ENCODE results near the gene CD164L2.

CD164L2 gene

GRCh38 chr1:27341525-27342252, 41.4 kb downstream of the CD164L2 start, which contains the start of gene SYTL1 (continued):
- 0 out of 2 replicates have a peak, but pooled peaks have one; percentile 46 for TF ChIP-seq ZNF580 (tag by site-specific recombination; IDR thresholded peaks at IDR 0.05)
- peak; percentile 63 for TF ChIP-seq ZXDB (tag by site-specific recombination; IDR thresholded peaks at IDR 0.05)
- no peak; the same call in 1 of the 2 replicates for TF ChIP-seq ZBTB6 (tag by site-specific recombination; IDR thresholded peaks at IDR 0.05)
- TF ChIP-seq ZNF624 (tag by site-specific recombination; IDR thresholded peaks at IDR 0.05) = no peak
- TF ChIP-seq SCRT2 (tag by site-specific recombination; IDR thresholded peaks at IDR 0.05) = peak; percentile 99
- no peak for TF ChIP-seq ZNF354C (tag by site-specific recombination; IDR thresholded peaks at IDR 0.05; ENCODE audit: borderline replicate concordance, low read depth)
- TF ChIP-seq HOXC10 (CRISPR knock-in tag; IDR thresholded peaks at IDR 0.05) = no peak
- no peak for TF ChIP-seq ZBTB11 (tag by site-specific recombination; conservative IDR thresholded peaks at IDR 0.05; ENCODE audit: low read depth)
- TF ChIP-seq KLF17 (tag by site-specific recombination; IDR thresholded peaks at IDR 0.05) = peak; percentile 55
- TF ChIP-seq ZNF843 (tag by site-specific recombination; IDR thresholded peaks at IDR 0.05) = no peak
- peak; percentile 98 for TF ChIP-seq ZNF341 (tag by site-specific recombination; IDR thresholded peaks at IDR 0.05; ENCODE audit: low read depth)
- peak; percentile 66 for TF ChIP-seq KLF8 (tag by site-specific recombination; IDR thresholded peaks at IDR 0.05)
- TF ChIP-seq ZFP3 (tag by site-specific recombination; IDR thresholded peaks at IDR 0.05; ENCODE audit: low read depth) = no peak
- TF ChIP-seq SP3 (tag by site-specific recombination; IDR thresholded peaks at IDR 0.05) = peak; percentile 81
- no peak for TF ChIP-seq FEZF1 (tag by site-specific recombination; IDR thresholded peaks at IDR 0.05)
- TF ChIP-seq ZNF132 (tag by site-specific recombination; IDR thresholded peaks at IDR 0.05; ENCODE audit: borderline replicate concordance) = no peak
- no peak for TF ChIP-seq ZNF777 (tag by site-specific recombination; IDR thresholded peaks at IDR 0.05; ENCODE audit: borderline replicate concordance)
- TF ChIP-seq TRIM28 (IDR thresholded peaks at IDR 0.05; ENCODE audit: borderline replicate concordance, low read length) = no peak
- no peak for TF ChIP-seq ZNF785 (tag by site-specific recombination; IDR thresholded peaks at IDR 0.05)
- no peak for TF ChIP-seq ZNF23 (tag by site-specific recombination; IDR thresholded peaks at IDR 0.05; ENCODE audit: borderline replicate concordance)
- TF ChIP-seq ZNF202 (tag by site-specific recombination; IDR thresholded peaks at IDR 0.05; ENCODE audit: borderline replicate concordance) = no peak
- TF ChIP-seq ZNF280C (tag by site-specific recombination; IDR thresholded peaks at IDR 0.05) = no peak
- no peak for TF ChIP-seq ZNF707 (tag by site-specific recombination; IDR thresholded peaks at IDR 0.05)
- 0 out of 2 replicates have a peak, but pooled peaks have one; percentile 32 for TF ChIP-seq PRDM1 (tag by site-specific recombination; IDR thresholded peaks at IDR 0.05)
- TF ChIP-seq ZNF121 (tag by site-specific recombination; IDR thresholded peaks at IDR 0.05) = 0 out of 2 replicates have a peak, but pooled peaks have one; percentile 7
- no peak for TF ChIP-seq ZNF211 (tag by site-specific recombination; IDR thresholded peaks at IDR 0.05; ENCODE audit: low read depth)
- TF ChIP-seq ZNF10 (tag by site-specific recombination; IDR thresholded peaks at IDR 0.05) = no peak
- no peak for TF ChIP-seq ZNF148 (tag by site-specific recombination; IDR thresholded peaks at IDR 0.05; ENCODE audit: borderline replicate concordance)

Measured in HEK293 (cell line).